ENCODE data around the gene COMMD10. TPM values are rescaled to one million over a fixed set of nuclear protein-coding genes. Genes with fewer than 3 reads are reported as not detected.
A peak's percentile ranks its signal among the peaks of the same experiment; 100 is the strongest.

Gene COMMD10
- total and polyA plus RNA-seq, 4 donors, result 17.2 to 66.0 (median 24.7) TPM

- H3K27me3 ChIP-seq (ENCODE audit: control insufficient read depth in 3 of 3, insufficient read depth in 3 of 3, low read length in 2 of 3), result no peaks in the 10 kb centered on the region
- no peak overlapping the region for H3K9ac ChIP-seq (ENCODE audit: insufficient read depth in 1 of 2, low read length in 2 of 2)
- TF ChIP-seq CTCF (IDR thresholded peaks at IDR 0.05; ENCODE audit: control extremely low read depth, extremely low read depth), result no peak
- no peak for DNase-seq
- H3K36me3 ChIP-seq (ENCODE audit: control insufficient read depth in 4 of 4, insufficient read depth in 4 of 4, low read length in 4 of 4), result peaks cover 3 to 10% (median 8%) of the 10 kb centered on the region in 4 donors
- no peak for ATAC-seq (ENCODE audit: insufficient read depth, low FRiP score)
- H3K4me1 ChIP-seq (ENCODE audit: control insufficient read depth in 5 of 5, insufficient read depth in 5 of 5, low read length in 5 of 5), result peaks cover 0 to 4% (median 1%) of the 10 kb centered on the region in 5 donors
- peaks cover 0 to 9% (median 2%) of the 10 kb centered on the region in 4 donors for H3K9me3 ChIP-seq (ENCODE audit: control insufficient read depth in 4 of 4, insufficient read depth in 3 of 4, low read length in 3 of 4)
- H3K4me3 ChIP-seq, result no peak overlapping the region
- 96 to 99% methylated on average over 4 of the region's 4 CpGs for WGBS, 2 donors
- H3K27ac ChIP-seq (ENCODE audit: low read depth in 1 of 2, low read length in 1 of 2), result no peak overlapping the region
These were observed 233.4 kb downstream of the COMMD10 start for GRCh38 chr5:116318091-116318854.

- no peak for TF ChIP-seq CTCF (IDR thresholded peaks at IDR 0.05; ENCODE audit: control extremely low read depth, extremely low read depth)
- no peaks in the 10 kb centered on the region for H3K27me3 ChIP-seq (ENCODE audit: control insufficient read depth in 3 of 3, insufficient read depth in 3 of 3, low read length in 2 of 3)
- peaks cover 3 to 12% (median 9%) of the 10 kb centered on the region in 4 donors for H3K36me3 ChIP-seq (ENCODE audit: control insufficient read depth in 4 of 4, insufficient read depth in 4 of 4, low read length in 4 of 4)
- DNase-seq (peak in 2 of 3 donors; percentile 24 to 53), ATAC-seq (ENCODE audit: insufficient read depth, low FRiP score) (no peak)
- no peak overlapping the region for H3K4me3 ChIP-seq
- H3K9ac ChIP-seq (ENCODE audit: insufficient read depth in 1 of 2, low read length in 2 of 2), result no peak overlapping the region
- no peak overlapping the region for H3K27ac ChIP-seq (ENCODE audit: low read depth in 1 of 2, low read length in 1 of 2)
- peaks cover 0 to 7% (median 2%) of the 10 kb centered on the region in 4 donors for H3K9me3 ChIP-seq (ENCODE audit: control insufficient read depth in 4 of 4, insufficient read depth in 3 of 4, low read length in 3 of 4)
- peaks cover 0 to 3% (median 0%) of the 10 kb centered on the region in 5 donors for H3K4me1 ChIP-seq (ENCODE audit: control insufficient read depth in 5 of 5, insufficient read depth in 5 of 5, low read length in 5 of 5)
These were observed 235.7 kb downstream of the COMMD10 start for GRCh38 chr5:116320486-116320885.

- peaks cover 0 to 23% (median 0%) of the 10 kb centered on the region in 4 donors for H3K9me3 ChIP-seq (ENCODE audit: control insufficient read depth in 4 of 4, insufficient read depth in 3 of 4, low read length in 3 of 4)
- H3K27ac ChIP-seq (ENCODE audit: low read depth in 1 of 2, low read length in 1 of 2), result no peak overlapping the region
These were observed 244.7 kb downstream of the COMMD10 start for GRCh38 chr5:116329503-116329902.

More at GRCh38 chr5:116329503-116329902, 244.7 kb downstream of the COMMD10 start:
- no peaks in the 10 kb centered on the region for H3K4me1 ChIP-seq (ENCODE audit: control insufficient read depth in 5 of 5, insufficient read depth in 5 of 5, low read length in 5 of 5)
- H3K9ac ChIP-seq (ENCODE audit: insufficient read depth in 1 of 2, low read length in 2 of 2), result no peak overlapping the region
- peaks cover 0 to 3% (median 1%) of the 10 kb centered on the region in 4 donors for H3K36me3 ChIP-seq (ENCODE audit: control insufficient read depth in 4 of 4, insufficient read depth in 4 of 4, low read length in 4 of 4)
- no peaks in the 10 kb centered on the region for H3K27me3 ChIP-seq (ENCODE audit: control insufficient read depth in 3 of 3, insufficient read depth in 3 of 3, low read length in 2 of 3)
- WGBS, 2 donors, result 92 to 97% methylated on average over 5 of the region's 5 CpGs
- no peak for TF ChIP-seq CTCF (IDR thresholded peaks at IDR 0.05; ENCODE audit: control extremely low read depth, extremely low read depth)
- DNase-seq (no peak), ATAC-seq (ENCODE audit: insufficient read depth, low FRiP score) (no peak)
- no peak overlapping the region for H3K4me3 ChIP-seq
